ENCODE data around the gene TMEM273.

DNA sequence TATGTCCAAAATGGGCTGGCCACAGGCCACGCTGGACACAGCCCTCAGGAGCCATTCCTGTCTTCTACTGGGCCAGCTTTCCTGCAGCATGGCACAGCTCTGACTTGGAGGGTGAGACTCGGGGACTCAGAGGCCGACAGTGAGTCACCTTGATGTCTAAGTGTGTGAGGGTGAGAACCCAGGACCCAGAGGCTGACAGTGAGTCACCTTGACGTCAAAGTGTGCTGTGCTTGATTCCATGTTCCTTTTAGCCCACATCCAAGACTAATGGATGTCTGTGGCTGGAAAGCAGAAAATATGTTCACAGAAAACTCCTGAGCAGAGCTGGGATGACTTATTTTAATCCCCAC, 48.4 kb downstream of the TMEM273 start:
- TF ChIP-seq, protein P1, sequence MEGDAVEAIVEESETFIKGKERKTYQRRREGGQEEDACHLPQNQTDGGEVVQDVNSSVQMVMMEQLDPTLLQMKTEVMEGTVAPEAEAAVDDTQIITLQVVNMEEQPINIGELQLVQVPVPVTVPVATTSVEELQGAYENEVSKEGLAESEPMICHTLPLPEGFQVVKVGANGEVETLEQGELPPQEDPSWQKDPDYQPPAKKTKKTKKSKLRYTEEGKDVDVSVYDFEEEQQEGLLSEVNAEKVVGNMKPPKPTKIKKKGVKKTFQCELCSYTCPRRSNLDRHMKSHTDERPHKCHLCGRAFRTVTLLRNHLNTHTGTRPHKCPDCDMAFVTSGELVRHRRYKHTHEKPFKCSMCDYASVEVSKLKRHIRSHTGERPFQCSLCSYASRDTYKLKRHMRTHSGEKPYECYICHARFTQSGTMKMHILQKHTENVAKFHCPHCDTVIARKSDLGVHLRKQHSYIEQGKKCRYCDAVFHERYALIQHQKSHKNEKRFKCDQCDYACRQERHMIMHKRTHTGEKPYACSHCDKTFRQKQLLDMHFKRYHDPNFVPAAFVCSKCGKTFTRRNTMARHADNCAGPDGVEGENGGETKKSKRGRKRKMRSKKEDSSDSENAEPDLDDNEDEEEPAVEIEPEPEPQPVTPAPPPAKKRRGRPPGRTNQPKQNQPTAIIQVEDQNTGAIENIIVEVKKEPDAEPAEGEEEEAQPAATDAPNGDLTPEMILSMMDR (IDR thresholded peaks at IDR 0.05; ENCODE audit: low read depth, low read length), result no peak
- TF ChIP-seq EZH2phosphoT487 (IDR thresholded peaks at IDR 0.05; ENCODE audit: low read depth), result no peak
